PC-9 (cell line): ENCODE results near the gene COL4A2.

Source experiments
- CTCF ChIP-seq: fragments of 200-600 bp; sonication (generic); conservative IDR thresholded peaks from 2 replicates; pipeline ENCODE4 v1.6.1; 2017; ENCODE audit warnings: mixed run types, antibody characterized with exemption, mild to moderate bottlenecking, moderate library complexity
- EZH2 ChIP-seq: fragments of 200-600 bp; sonication (generic); IDR thresholded peaks from 2 replicates; pipeline ENCODE4 v1.8.0; 2017; ENCODE audit warnings: antibody characterized with exemption, low read depth

GRCh38 chr13:110299283-110299840 is 7.7 kb upstream of the COL4A2 start:
- TF ChIP-seq CTCF (no peak), EZH2 (no peak)
